ENCODE data around the gene ARHGAP18.

ARHGAP18 gene

DNA sequence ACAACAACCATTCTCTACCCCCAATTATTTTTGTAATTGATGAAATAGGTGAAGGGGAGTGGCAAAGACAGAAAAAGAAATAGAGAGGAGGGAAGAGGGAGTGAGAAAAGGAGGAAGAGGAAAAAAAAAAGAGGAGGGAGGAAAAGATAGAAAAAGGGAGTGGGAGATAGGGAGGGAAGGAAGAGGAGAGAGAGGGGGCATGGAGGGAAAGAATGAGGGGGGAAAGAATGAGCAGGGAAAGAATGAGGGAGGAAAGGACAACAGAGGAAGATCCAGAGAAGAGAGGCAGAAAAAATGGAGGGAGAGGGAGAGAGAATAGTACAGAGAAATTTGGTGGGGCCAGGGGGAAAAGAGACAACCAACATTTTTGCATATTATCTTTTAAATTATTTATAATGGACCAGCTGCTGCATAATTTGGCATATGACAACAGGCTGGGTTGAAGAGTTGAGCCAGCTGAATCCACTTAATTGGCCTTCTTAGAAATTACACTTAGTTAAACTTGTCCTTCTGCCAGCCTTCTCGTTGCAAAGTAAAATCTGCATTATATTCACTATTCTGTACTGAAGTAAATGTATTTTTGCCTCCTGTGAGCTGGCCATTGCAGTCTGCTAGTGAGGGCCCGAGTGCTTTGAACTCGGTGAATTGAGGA is 101.0 kb downstream of the ARHGAP18 start:
- Histone ChIP-seq H3K27ac (ENCODE audit: low read depth, low read length) (no peak overlapping the region), H3K4me2 (ENCODE audit: low read length) (no peak overlapping the region), H3K9me2 (replicated peaks; ENCODE audit: control insufficient read depth, low read length) (no peaks in the 10 kb centered on the region), H4K20me1 (ENCODE audit: control insufficient read depth, insufficient read depth, low read depth, low read length) (no peaks in the 10 kb centered on the region), H3K4me1 (ENCODE audit: control insufficient read depth, low read length) (no peaks in the 10 kb centered on the region), H3K79me2 (ENCODE audit: control insufficient read depth, low read length) (no peaks in the 10 kb centered on the region), H3K9me3 (ENCODE audit: control insufficient read depth, insufficient read depth, low read length) (no peaks in the 10 kb centered on the region), H3K27me3 (ENCODE audit: control insufficient read depth, low read length) (no peaks in the 10 kb centered on the region), H3K36me3 (ENCODE audit: control insufficient read depth, low read length) (no peaks in the 10 kb centered on the region), H3F3A (ENCODE audit: control insufficient read depth, insufficient read depth) (no peaks in the 10 kb centered on the region), H3K4me3 (ENCODE audit: low read length) (no peak overlapping the region)
- TF ChIP-seq, protein P1, sequence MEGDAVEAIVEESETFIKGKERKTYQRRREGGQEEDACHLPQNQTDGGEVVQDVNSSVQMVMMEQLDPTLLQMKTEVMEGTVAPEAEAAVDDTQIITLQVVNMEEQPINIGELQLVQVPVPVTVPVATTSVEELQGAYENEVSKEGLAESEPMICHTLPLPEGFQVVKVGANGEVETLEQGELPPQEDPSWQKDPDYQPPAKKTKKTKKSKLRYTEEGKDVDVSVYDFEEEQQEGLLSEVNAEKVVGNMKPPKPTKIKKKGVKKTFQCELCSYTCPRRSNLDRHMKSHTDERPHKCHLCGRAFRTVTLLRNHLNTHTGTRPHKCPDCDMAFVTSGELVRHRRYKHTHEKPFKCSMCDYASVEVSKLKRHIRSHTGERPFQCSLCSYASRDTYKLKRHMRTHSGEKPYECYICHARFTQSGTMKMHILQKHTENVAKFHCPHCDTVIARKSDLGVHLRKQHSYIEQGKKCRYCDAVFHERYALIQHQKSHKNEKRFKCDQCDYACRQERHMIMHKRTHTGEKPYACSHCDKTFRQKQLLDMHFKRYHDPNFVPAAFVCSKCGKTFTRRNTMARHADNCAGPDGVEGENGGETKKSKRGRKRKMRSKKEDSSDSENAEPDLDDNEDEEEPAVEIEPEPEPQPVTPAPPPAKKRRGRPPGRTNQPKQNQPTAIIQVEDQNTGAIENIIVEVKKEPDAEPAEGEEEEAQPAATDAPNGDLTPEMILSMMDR (IDR thresholded peaks at IDR 0.05; ENCODE audit: low read depth, low read length, poor library complexity, severe bottlenecking): no peak
- TF ChIP-seq EZH2phosphoT487 (IDR thresholded peaks at IDR 0.05; ENCODE audit: borderline replicate concordance, low read length): no peak

DNA sequence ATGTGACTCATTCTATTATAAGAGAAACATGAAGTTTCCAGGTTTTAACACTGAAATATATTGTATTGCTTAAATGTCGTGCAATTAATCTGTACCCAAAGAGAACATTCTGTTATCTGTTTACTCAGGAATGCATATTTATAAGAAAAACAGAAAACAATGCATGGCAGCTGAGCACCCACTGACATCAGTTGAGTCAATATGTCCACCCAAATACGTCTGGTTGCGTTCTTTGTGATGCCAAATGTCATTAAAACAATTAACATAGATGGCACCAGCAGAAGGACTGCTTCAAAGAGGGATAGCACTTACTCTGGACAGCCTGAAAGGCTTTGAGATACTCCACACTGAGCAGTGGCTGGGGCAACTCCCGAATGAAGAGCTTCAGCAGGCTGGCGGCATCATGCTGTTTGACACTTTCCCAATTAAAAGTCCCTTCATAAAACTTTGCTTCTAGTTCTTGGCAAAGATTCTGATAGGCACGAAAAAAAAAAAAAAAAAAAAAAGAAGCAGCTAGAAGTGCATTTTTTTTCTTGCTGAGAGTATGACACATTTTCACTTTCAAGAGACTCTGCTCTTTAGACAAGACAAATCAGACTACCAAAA is 102.3 kb downstream of the ARHGAP18 start:
- no peaks in the 10 kb centered on the region for H3K4me1 ChIP-seq (ENCODE audit: control insufficient read depth, low read length)
- no peak overlapping the region for H3K27ac ChIP-seq (ENCODE audit: low read depth, low read length)
- no peak overlapping the region for H3K4me3 ChIP-seq (ENCODE audit: low read length)
- H4K20me1 ChIP-seq (ENCODE audit: control insufficient read depth, insufficient read depth, low read depth, low read length): no peaks in the 10 kb centered on the region
- no peaks in the 10 kb centered on the region for H3F3A ChIP-seq (ENCODE audit: control insufficient read depth, insufficient read depth)
- no peak overlapping the region for H3K4me2 ChIP-seq (ENCODE audit: low read length)
- no peaks in the 10 kb centered on the region for H3K9me2 ChIP-seq (replicated peaks; ENCODE audit: control insufficient read depth, low read length)
- no peaks in the 10 kb centered on the region for H3K36me3 ChIP-seq (ENCODE audit: control insufficient read depth, low read length)
- no peaks in the 10 kb centered on the region for H3K9me3 ChIP-seq (ENCODE audit: control insufficient read depth, insufficient read depth, low read length)
- TF ChIP-seq, protein P1 (IDR thresholded peaks at IDR 0.05; ENCODE audit: low read depth, low read length, poor library complexity, severe bottlenecking): no peak
- TF ChIP-seq EZH2phosphoT487 (IDR thresholded peaks at IDR 0.05; ENCODE audit: borderline replicate concordance, low read length): no peak
- H3K27me3 ChIP-seq (ENCODE audit: control insufficient read depth, low read length): no peaks in the 10 kb centered on the region
- no peaks in the 10 kb centered on the region for H3K79me2 ChIP-seq (ENCODE audit: control insufficient read depth, low read length)

DNA sequence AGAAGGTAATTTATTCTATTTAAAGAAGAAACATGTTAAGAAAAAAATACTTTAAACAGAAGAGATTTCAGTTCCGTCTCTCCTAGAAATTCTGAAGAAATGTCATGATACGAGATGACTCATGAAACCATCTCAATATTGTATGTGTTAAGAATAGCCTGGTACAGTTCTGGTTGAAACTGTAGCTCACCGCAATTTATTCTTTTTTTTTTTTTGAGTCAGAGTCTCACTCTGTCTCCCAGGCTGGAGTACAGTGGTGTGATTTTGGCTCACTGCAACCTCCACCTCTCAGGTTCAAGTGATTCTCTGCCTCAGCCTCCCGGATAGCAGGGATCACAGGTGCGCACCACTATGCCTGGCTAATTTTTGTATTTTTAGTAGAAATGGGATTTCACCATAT is 103.3 kb downstream of the ARHGAP18 start:
- Histone ChIP-seq H3K9me3 (ENCODE audit: control insufficient read depth, insufficient read depth, low read length) (no peaks in the 10 kb centered on the region), H3K27me3 (ENCODE audit: control insufficient read depth, low read length) (no peaks in the 10 kb centered on the region), H3K4me2 (ENCODE audit: low read length) (no peak overlapping the region), H3K4me3 (ENCODE audit: low read length) (no peak overlapping the region), H3K79me2 (ENCODE audit: control insufficient read depth, low read length) (no peaks in the 10 kb centered on the region), H3K27ac (ENCODE audit: low read depth, low read length) (no peak overlapping the region), H3K36me3 (ENCODE audit: control insufficient read depth, low read length) (no peaks in the 10 kb centered on the region), H4K20me1 (ENCODE audit: control insufficient read depth, insufficient read depth, low read depth, low read length) (no peaks in the 10 kb centered on the region), H3K4me1 (ENCODE audit: control insufficient read depth, low read length) (no peaks in the 10 kb centered on the region), H3K9me2 (replicated peaks; ENCODE audit: control insufficient read depth, low read length) (no peaks in the 10 kb centered on the region), H3F3A (ENCODE audit: control insufficient read depth, insufficient read depth) (no peaks in the 10 kb centered on the region)
- TF ChIP-seq, protein P1 (IDR thresholded peaks at IDR 0.05; ENCODE audit: low read depth, low read length, poor library complexity, severe bottlenecking): no peak
- TF ChIP-seq EZH2phosphoT487 (IDR thresholded peaks at IDR 0.05; ENCODE audit: borderline replicate concordance, low read length): no peak
